GM18873 (cell line): ENCODE results near the gene WSCD2.
"Not testable (repeated sequence)": the region's sequence is repeated elsewhere in the genome, so short reads cannot be mapped to it uniquely, and the experiment has no call there.

Source experiments
- ATAC-seq: cut with Tn5 transposase; IDR thresholded peaks from one replicate; pipeline ENCODE4 v1.9.1; 2021; ENCODE audit warnings: mild to moderate bottlenecking, moderate library complexity, moderate number of reproducible peaks; ENCODE audit not compliant: unreplicated experiment, low FRiP score

The WSCD2 gene

GRCh38 chr12:108191086-108191485 is 62.0 kb downstream of the WSCD2 start:
- no peak for ATAC-seq

- ATAC-seq: no peak
Observed at GRCh38 chr12:108191938-108192337, 62.9 kb downstream of the WSCD2 start.

- ATAC-seq: no peak
Observed at GRCh38 chr12:108193493-108193892, 64.4 kb downstream of the WSCD2 start.

GRCh38 chr12:108193917-108194316 is 64.8 kb downstream of the WSCD2 start:
- no peak for ATAC-seq

GRCh38 chr12:108194585-108194984 is 65.5 kb downstream of the WSCD2 start:
- no peak for ATAC-seq

GRCh38 chr12:108196319-108196718 is 67.2 kb downstream of the WSCD2 start:
- no peak for ATAC-seq

GRCh38 chr12:108196921-108197320 is 67.8 kb downstream of the WSCD2 start:
- ATAC-seq: no peak

- ATAC-seq: no peak
Observed at GRCh38 chr12:108198043-108198442, 69.0 kb downstream of the WSCD2 start.

GRCh38 chr12:108199106-108199505 is 70.0 kb downstream of the WSCD2 start:
- no peak for ATAC-seq

- no peak for ATAC-seq
Observed at GRCh38 chr12:108201808-108202207, 72.7 kb downstream of the WSCD2 start.

- no peak for ATAC-seq
Observed at GRCh38 chr12:108204117-108204987, 75.3 kb downstream of the WSCD2 start.

GRCh38 chr12:108205864-108206263 is 76.8 kb downstream of the WSCD2 start:
- ATAC-seq: no peak

- no peak for ATAC-seq
Observed at GRCh38 chr12:108207791-108208730, 79.0 kb downstream of the WSCD2 start.

- no peak for ATAC-seq
Observed at GRCh38 chr12:108210001-108210400, 80.9 kb downstream of the WSCD2 start.

- no peak for ATAC-seq
Observed at GRCh38 chr12:108211157-108211556, 82.1 kb downstream of the WSCD2 start.

GRCh38 chr12:108213871-108214445 is 84.9 kb downstream of the WSCD2 start:
- no peak for ATAC-seq

- no peak for ATAC-seq
Observed at GRCh38 chr12:108214486-108214885, 85.4 kb downstream of the WSCD2 start.

GRCh38 chr12:108215458-108215857 is 86.4 kb downstream of the WSCD2 start:
- ATAC-seq: no peak

- no peak for ATAC-seq
Observed at GRCh38 chr12:108218921-108219320, 89.8 kb downstream of the WSCD2 start.

- ATAC-seq: not testable (repeated sequence)
Observed at GRCh38 chr12:108225101-108225500, 96.0 kb downstream of the WSCD2 start.

GRCh38 chr12:108226866-108227265 is 97.8 kb downstream of the WSCD2 start:
- no peak for ATAC-seq
